K562 (cell line): ENCODE results near the gene SLC39A5. TPM values are rescaled to one million over a fixed set of nuclear protein-coding genes. Genes with fewer than 3 reads are reported as not detected.

ENCODE experiments used
- BRF1 ChIP-seq: IDR thresholded peaks from 3 replicates; pipeline ENCODE4 v1.6.1; 2011; ENCODE audit warnings: borderline replicate concordance, mild to moderate bottlenecking; ENCODE audit not compliant: insufficient read length; ENCODE audit errors: extremely low read depth
- CBX5 ChIP-seq: IDR thresholded peaks from 2 replicates; pipeline ENCODE4 v1.6.1; 2014; ENCODE audit warnings: low read depth, borderline replicate concordance
- E2F4 ChIP-seq: sonication (generic); formaldehyde crosslinking; IDR thresholded peaks from 2 replicates; pipeline ENCODE4 v1.8.0; 2022; ENCODE audit warnings: mild to moderate bottlenecking, low read depth, missing genetic modification reagents
- FOXJ2 ChIP-seq: fragments of 200-800 bp; sonication (Bioruptor generic); IDR thresholded peaks from 2 replicates; pipeline ENCODE4 v1.6.1; 2016; ENCODE audit warnings: missing genetic modification characterization, missing compliant biosample characterization
- GTF2E2 ChIP-seq: fragments of 200-800 bp; sonication (Bioruptor generic); IDR thresholded peaks from 2 replicates; pipeline ENCODE4 v1.6.1; 2016; ENCODE audit warnings: missing genetic modification characterization, missing compliant biosample characterization
- HDAC6 ChIP-seq: IDR thresholded peaks from 2 replicates; pipeline ENCODE4 v1.6.1; 2012; ENCODE audit warnings: low read depth, mild to moderate bottlenecking, control low read depth, inconsistent platforms, low read length, moderate library complexity
- IRF2 ChIP-seq: sonication (generic); formaldehyde crosslinking; IDR thresholded peaks from 2 replicates; pipeline ENCODE4 v1.8.1; 2022; ENCODE audit warnings: mild to moderate bottlenecking, missing genetic modification reagents
- MCM7 ChIP-seq, 2 experiments: fragments of 450-650 bp; IDR thresholded peaks; 2 replicates each; pipeline ENCODE4 v1.6.1; 2016 to 2018
- NCOA4 ChIP-seq: fragments of 450-650 bp; IDR thresholded peaks from 2 replicates; pipeline ENCODE4 v1.6.1; 2018; ENCODE audit warnings: mild to moderate bottlenecking; ENCODE audit not compliant: partially characterized antibody
- NCOR1 ChIP-seq: fragments of 450-650 bp; IDR thresholded peaks from 2 replicates; pipeline ENCODE4 v1.6.1; 2016; ENCODE audit warnings: mild to moderate bottlenecking, moderate library complexity
- NR4A1 ChIP-seq, 2 experiments: fragments of 250-450 bp in 1 of 2; fragments of 450-650 bp in 1 of 2; sonication (Bioruptor Pico) in 1 of 2; IDR thresholded peaks; 2 replicates each; pipeline versions ENCODE4 v1.4.0 to v1.6.1; 2016 to 2020; ENCODE audit warnings: mild to moderate bottlenecking in 2 of 2, missing compliant biosample characterization in 1 of 2, missing genetic modification characterization in 1 of 2, moderate library complexity in 1 of 2
- PCBP2 ChIP-seq: fragments of 200-400 bp; formaldehyde crosslinking; IDR thresholded peaks from 2 replicates; pipeline ENCODE4 v1.6.1; 2018; ENCODE audit warnings: low read length, low read depth, mild to moderate bottlenecking, moderate library complexity; ENCODE audit not compliant: poor library complexity, severe bottlenecking
- POLR2H ChIP-seq: IDR thresholded peaks from 2 replicates; pipeline ENCODE4 v1.6.1; 2016; ENCODE audit warnings: missing genetic modification characterization, low read depth, mild to moderate bottlenecking, control low read depth, missing compliant biosample characterization, moderate library complexity
- PYGO2 ChIP-seq: fragments of 450-650 bp; IDR thresholded peaks from 2 replicates; pipeline ENCODE4 v1.6.1; 2016; ENCODE audit warnings: mild to moderate bottlenecking, missing genetic modification characterization, moderate library complexity, missing compliant biosample characterization
- SIX5 ChIP-seq, 2 experiments: IDR thresholded peaks; 2 replicates each; pipeline ENCODE4 v1.6.1; 2011; ENCODE audit warnings: low read length in 2 of 2, borderline replicate concordance in 1 of 2, low read depth in 1 of 2, mild to moderate bottlenecking in 1 of 2, moderate library complexity in 1 of 2; ENCODE audit not compliant: insufficient read depth in 1 of 2
- SNIP1 ChIP-seq: fragments of 450-650 bp; IDR thresholded peaks from 2 replicates; pipeline ENCODE4 v1.7.1; 2017; ENCODE audit warnings: low read depth, mild to moderate bottlenecking
- SREBF2 ChIP-seq: sonication (generic); formaldehyde crosslinking; IDR thresholded peaks from 2 replicates; pipeline ENCODE4 v1.4.0; 2020; ENCODE audit warnings: mild to moderate bottlenecking, missing genetic modification reagents
- STAG1 ChIP-seq: sonication (generic); formaldehyde crosslinking; IDR thresholded peaks from 2 replicates; pipeline ENCODE4 v1.5.0; 2020; ENCODE audit warnings: missing genetic modification reagents, borderline replicate concordance
- TAF7 ChIP-seq: fragments of 450-650 bp; IDR thresholded peaks from 2 replicates; pipeline ENCODE4 v1.6.1; 2016; ENCODE audit warnings: missing genetic modification characterization, missing compliant biosample characterization
- TRIM24 ChIP-seq, 2 experiments: fragments of 450-650 bp; IDR thresholded peaks; 2 replicates each; pipeline ENCODE4 v1.6.1; 2016
- ZNF165 ChIP-seq: fragments of 250-450 bp; sonication (Bioruptor Pico); IDR thresholded peaks from 2 replicates; pipeline ENCODE4 v1.4.0; 2020; ENCODE audit warnings: borderline replicate concordance
- ZNF586 ChIP-seq: fragments of 450-650 bp; formaldehyde crosslinking; conservative IDR thresholded peaks from 2 replicates; pipeline ENCODE4 v1.4.0; 2020; ENCODE audit warnings: mild to moderate bottlenecking, moderate library complexity
- polyA plus RNA-seq, 8 experiments: library from polyadenylated mRNA; depleted of rRNA in 4 of 8; stranded (reverse) in 5 of 8; unstranded in 3 of 8; fragments of >200 nt; fragmentation: Nextera tagmentation in 2 of 8; fragmentation: Illumina TruSeq in 1 of 8; extraction: Ambion mirVana in 2 of 8; extraction: Trizol in 1 of 8; gene quantifications; 2 replicates each; pipeline versions ENCODE4 v1.2.1 to v1.2.3, GENCODE V29; 2011 to 2014; ENCODE audit warnings: inconsistent platforms in 1 of 8, missing spikeins in 1 of 8
- total RNA-seq, 7 experiments: library from RNA; depleted of rRNA in 6 of 7; stranded (reverse); fragments of >200 nt in 6 of 7; fragmentation: Illumina TruSeq in 2 of 7; extraction: Trizol in 2 of 7; gene quantifications; 2 replicates each; pipeline versions ENCODE4 v1.2.1 to v1.2.3, GENCODE V29; 2011 to 2021; ENCODE audit warnings: low replicate concordance in 1 of 7
- TF ChIP-seq, protein P1 (sequence below): fragments of 450-650 bp; IDR thresholded peaks from 2 replicates; pipeline ENCODE4 v1.6.1; 2017; ENCODE audit warnings: antibody characterized with exemption, mild to moderate bottlenecking
- TF ChIP-seq, protein P2 (sequence below): sonication (generic); formaldehyde crosslinking; IDR thresholded peaks from 2 replicates; pipeline ENCODE4 v1.9.0; 2022; ENCODE audit warnings: mild to moderate bottlenecking, missing genetic modification reagents

SLC39A5 gene
- total and polyA plus RNA-seq, 9 of the 15 experiments (the other 6 are each of a cell fraction or from before 2014, with no cell fraction given) = 0.08 to 0.10 TPM; not detected in 7

DNA sequence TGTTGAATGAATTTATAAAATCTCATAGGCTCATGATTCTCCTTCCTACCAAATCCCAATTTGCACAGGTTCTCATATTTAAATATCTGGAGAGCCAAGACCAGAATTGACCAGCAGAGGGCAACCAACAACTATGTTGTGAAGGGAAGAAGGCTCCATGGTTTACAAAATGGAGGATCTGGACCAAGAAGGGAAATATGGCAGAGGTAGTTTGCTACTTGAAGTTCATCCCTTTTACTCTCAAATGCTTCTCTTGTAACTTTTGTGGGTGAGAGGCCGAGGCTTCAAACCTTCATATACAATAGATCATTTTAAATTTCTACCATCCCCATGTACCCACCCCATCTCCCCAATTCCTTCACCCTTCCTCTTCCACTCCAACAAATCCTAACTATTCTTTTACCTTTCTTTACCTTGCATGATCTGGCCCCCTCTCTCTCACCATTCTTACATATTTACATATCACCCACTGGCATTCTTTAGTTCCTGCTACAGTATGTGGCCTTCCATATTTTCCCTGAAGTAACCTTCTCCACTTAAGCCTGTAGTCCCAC, 36.7 kb upstream of the SLC39A5 start (continued):
- TF ChIP-seq, protein P1, sequence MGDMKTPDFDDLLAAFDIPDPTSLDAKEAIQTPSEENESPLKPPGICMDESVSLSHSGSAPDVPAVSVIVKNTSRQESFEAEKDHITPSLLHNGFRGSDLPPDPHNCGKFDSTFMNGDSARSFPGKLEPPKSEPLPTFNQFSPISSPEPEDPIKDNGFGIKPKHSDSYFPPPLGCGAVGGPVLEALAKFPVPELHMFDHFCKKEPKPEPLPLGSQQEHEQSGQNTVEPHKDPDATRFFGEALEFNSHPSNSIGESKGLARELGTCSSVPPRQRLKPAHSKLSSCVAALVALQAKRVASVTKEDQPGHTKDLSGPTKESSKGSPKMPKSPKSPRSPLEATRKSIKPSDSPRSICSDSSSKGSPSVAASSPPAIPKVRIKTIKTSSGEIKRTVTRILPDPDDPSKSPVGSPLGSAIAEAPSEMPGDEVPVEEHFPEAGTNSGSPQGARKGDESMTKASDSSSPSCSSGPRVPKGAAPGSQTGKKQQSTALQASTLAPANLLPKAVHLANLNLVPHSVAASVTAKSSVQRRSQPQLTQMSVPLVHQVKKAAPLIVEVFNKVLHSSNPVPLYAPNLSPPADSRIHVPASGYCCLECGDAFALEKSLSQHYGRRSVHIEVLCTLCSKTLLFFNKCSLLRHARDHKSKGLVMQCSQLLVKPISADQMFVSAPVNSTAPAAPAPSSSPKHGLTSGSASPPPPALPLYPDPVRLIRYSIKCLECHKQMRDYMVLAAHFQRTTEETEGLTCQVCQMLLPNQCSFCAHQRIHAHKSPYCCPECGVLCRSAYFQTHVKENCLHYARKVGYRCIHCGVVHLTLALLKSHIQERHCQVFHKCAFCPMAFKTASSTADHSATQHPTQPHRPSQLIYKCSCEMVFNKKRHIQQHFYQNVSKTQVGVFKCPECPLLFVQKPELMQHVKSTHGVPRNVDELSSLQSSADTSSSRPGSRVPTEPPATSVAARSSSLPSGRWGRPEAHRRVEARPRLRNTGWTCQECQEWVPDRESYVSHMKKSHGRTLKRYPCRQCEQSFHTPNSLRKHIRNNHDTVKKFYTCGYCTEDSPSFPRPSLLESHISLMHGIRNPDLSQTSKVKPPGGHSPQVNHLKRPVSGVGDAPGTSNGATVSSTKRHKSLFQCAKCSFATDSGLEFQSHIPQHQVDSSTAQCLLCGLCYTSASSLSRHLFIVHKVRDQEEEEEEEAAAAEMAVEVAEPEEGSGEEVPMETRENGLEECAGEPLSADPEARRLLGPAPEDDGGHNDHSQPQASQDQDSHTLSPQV = peak; percentile 83
- TF ChIP-seq SIX5 (IDR thresholded peaks at IDR 0.05; ENCODE audit: borderline replicate concordance in 1 of 2, insufficient read depth in 1 of 2, low read depth in 1 of 2, low read length in 2 of 2) (no peak), POLR2H (tag) (peak; percentile 41; the same call in 1 of the 2 replicates), MCM7 (IDR thresholded peaks at IDR 0.05) (no peak), ZNF586 (CRISPR knock-in tag) (no peak), SNIP1 (0 out of 2 replicates have a peak, but pooled peaks have one; percentile 11), GTF2E2 (tag) (no peak), ZNF165 (no peak), NCOR1 (peak; percentile 9; the same call in 1 of the 2 replicates), FOXJ2 (tag) (no peak), HDAC6 (no peak), TAF7 (peak; percentile 27; the same call in 1 of the 2 replicates), E2F4 (CRISPR knock-in tag) (no peak), CBX5 (no peak), TRIM24 (IDR thresholded peaks at IDR 0.05) (no peak), SREBF2 (CRISPR knock-in tag) (no peak), NR4A1 (CRISPR knock-in tag; IDR thresholded peaks at IDR 0.05) (no peak), NR4A1 (tag; IDR thresholded peaks at IDR 0.05) (no peak), IRF2 (CRISPR knock-in tag) (no peak), STAG1 (CRISPR knock-in tag) (no peak; the same call in 1 of the 2 replicates), PCBP2 (peak; percentile 56), BRF1 (no peak), PYGO2 (tag) (no peak), NCOA4 (no peak)
- TF ChIP-seq, protein P2, sequence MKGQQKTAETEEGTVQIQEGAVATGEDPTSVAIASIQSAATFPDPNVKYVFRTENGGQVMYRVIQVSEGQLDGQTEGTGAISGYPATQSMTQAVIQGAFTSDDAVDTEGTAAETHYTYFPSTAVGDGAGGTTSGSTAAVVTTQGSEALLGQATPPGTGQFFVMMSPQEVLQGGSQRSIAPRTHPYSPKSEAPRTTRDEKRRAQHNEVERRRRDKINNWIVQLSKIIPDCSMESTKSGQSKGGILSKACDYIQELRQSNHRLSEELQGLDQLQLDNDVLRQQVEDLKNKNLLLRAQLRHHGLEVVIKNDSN (CRISPR knock-in tag) = no peak
